Activated CD4-positive, alpha-beta T cell treated with anti-CD3 and anti-CD28 coated beads, Interleukin-2, amount 10 ng/mL, durations not matched to agents 24 days and 14 days (primary cell): ENCODE data around the gene ADRB2. TPM values are rescaled to one million over a fixed set of nuclear protein-coding genes. Genes with fewer than 3 reads are reported as not detected.

Experiments
- DNase-seq: peaks from one replicate; pipeline ENCODE4 v3.0.0; 2022
- H3K27ac Mint-ChIP-seq: one replicate; pipeline ENCODE4 v1.8.0; 2022; ENCODE audit warnings: mild to moderate bottlenecking, mixed read lengths
- H3K27me3 Mint-ChIP-seq: one replicate; pipeline ENCODE4 v1.8.0; 2022; ENCODE audit warnings: mixed read lengths
- H3K36me3 Mint-ChIP-seq: one replicate; pipeline ENCODE4 v1.8.0; 2022; ENCODE audit warnings: low read depth, mild to moderate bottlenecking, mixed read lengths
- H3K4me1 Mint-ChIP-seq: one replicate; pipeline ENCODE4 v1.8.0; 2021; ENCODE audit warnings: mixed read lengths
- H3K4me3 Mint-ChIP-seq: one replicate; pipeline ENCODE4 v1.8.0; 2022; ENCODE audit warnings: mild to moderate bottlenecking, moderate library complexity, mixed read lengths
- H3K9me3 Mint-ChIP-seq: one replicate; pipeline ENCODE4 v1.8.0; 2021; ENCODE audit warnings: mixed read lengths
- intact Hi-C: fragments of 100-400 bp; cut with micrococcal nuclease; formaldehyde crosslinking; loops from one replicate; pipeline ENCODE4 v1.15.1; 2023
- total RNA-seq: library from RNA; stranded (reverse); gene quantifications from 2 replicates; pipeline ENCODE4 v1.2.3, GENCODE V29; 2022

Gene ADRB2
- total RNA-seq, 1 donor from 2014 or later: 0.37 TPM

DNA sequence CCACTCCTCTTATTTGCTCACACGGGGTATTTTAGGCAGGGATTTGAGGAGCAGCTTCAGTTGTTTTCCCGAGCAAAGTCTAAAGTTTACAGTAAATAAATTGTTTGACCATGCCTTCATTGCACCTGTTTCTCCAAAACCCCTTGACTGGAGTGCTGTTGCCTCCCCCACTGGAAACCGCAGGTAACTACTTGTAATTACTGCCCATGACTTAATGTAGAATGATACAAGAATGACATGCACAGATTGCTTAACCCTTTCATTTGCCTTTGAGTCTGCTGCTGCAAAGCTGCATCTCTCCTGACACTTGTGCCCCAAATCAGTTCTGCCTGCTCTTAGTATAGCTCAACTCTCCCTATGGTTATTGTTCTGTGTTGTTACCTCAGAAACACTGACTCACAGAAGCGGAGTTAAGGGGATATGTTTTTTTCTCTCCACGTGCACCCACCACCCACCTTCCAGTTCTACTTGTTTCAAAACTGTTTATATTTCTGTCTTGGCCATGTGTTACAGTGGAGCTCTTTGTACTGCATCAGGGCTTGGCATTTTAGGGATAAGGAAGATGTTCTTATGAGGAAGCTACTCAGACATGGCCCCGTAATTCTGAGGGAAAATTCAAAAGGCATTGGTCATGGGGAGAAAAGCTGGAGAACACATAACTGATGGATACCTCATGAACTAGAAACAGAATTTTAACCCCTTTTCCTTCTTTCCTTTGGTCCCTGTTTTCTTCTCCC lies 2.3 kb downstream of the ADRB2 start:
- intact Hi-C loops: loop anchor here (10.0 kb wide), 2 partner anchors 84 to 206 kb away; no protein-coding TSS in a partner anchor

DNA sequence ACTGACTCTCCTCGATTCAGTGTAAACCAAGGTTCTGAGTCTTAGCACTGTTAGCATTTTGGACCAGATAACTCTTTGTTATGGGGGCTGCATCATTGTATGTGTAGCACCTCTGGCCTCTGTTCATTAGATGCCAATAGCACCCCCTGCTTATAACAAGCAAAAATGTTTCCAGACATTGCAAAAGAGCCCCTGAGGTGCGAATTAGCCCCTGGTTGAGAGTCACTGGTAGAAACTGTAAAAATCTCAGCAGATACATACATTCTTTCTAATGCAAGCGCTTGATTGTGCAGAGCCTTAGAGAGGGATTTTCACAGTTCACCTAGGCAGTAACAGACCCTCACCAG lies 2.8 kb downstream of the ADRB2 start:
- Mint-ChIP-seq H3K4me1 (peaks cover 13% of the 10 kb centered on the region), H3K27me3 (peaks cover 61% of the 10 kb centered on the region), H3K4me3 (no peak overlapping the region)

More for the DNA sequence above, 2.3 kb downstream of the ADRB2 start:
- H3K36me3 Mint-ChIP-seq: no peaks in the 10 kb centered on the region
- peaks cover 62% of the 10 kb centered on the region for H3K27me3 Mint-ChIP-seq
- peaks cover 13% of the 10 kb centered on the region for H3K4me1 Mint-ChIP-seq
- H3K4me3 Mint-ChIP-seq: no peak overlapping the region
- DNase-seq: no peak
- H3K9me3 Mint-ChIP-seq: no peaks in the 10 kb centered on the region
- H3K27ac Mint-ChIP-seq: no peak overlapping the region

DNA sequence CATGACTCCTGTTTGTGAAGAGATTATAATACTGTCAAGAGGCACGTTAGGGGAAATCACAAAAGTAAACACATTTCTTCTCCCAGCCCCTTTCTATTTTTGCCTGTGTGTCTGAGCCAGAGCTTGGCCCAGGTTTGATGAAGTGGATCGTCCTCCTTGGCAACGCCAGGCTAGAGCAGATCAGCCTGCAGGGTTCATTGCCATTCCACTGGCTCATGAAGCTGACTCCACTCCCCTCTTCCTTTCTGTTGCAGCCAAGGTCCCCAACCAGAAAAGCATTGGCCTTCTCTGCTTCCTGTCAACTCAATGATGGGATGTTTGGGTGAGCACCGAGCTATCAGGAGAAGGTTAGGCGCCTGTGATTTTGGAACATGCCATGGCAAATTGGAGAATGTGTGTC lies 3.3 kb downstream of the ADRB2 start:
- Mint-ChIP-seq H3K36me3 (no peaks in the 10 kb centered on the region), H3K4me3 (no peak overlapping the region), H3K27ac (no peak overlapping the region), H3K4me1 (peaks cover 13% of the 10 kb centered on the region), H3K27me3 (peaks cover 57% of the 10 kb centered on the region), H3K9me3 (no peaks in the 10 kb centered on the region)
- intact Hi-C loops: loop anchor here (2.0 to 10.0 kb wide), 3 partner anchors 15 to 205 kb away; no protein-coding TSS in a partner anchor
- no peak for DNase-seq

More for the DNA sequence above, 2.8 kb downstream of the ADRB2 start:
- no peak for DNase-seq
- intact Hi-C loops: loop anchor here (10.0 kb wide), 2 partner anchors 84 to 206 kb away; no protein-coding TSS in a partner anchor
- H3K36me3 Mint-ChIP-seq: no peaks in the 10 kb centered on the region
- no peaks in the 10 kb centered on the region for H3K9me3 Mint-ChIP-seq
- no peak overlapping the region for H3K27ac Mint-ChIP-seq

DNA sequence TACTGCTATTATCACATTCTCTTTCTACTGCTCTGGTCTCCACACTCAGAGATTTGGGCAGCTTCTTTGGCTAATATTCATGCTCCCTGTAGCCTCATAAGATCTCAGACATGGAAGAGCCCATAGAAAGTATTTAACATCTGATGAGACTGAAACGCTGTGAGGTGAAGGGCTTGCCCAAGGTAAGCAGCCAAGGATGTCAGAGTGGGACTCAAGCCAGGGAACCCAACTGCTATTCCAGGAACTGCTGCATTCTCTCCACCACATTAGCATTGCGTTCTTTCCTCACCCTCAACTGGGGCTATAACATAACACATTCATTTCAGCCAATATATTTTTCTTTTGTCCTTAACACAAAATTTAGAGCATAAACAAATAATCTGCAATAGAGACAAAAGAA lies 3.8 kb downstream of the ADRB2 start:
- Mint-ChIP-seq H3K9me3 (no peaks in the 10 kb centered on the region), H3K27me3 (peaks cover 52% of the 10 kb centered on the region), H3K27ac (no peak overlapping the region), H3K4me1 (peaks cover 13% of the 10 kb centered on the region), H3K36me3 (no peaks in the 10 kb centered on the region), H3K4me3 (no peak overlapping the region)
- intact Hi-C loops: loop anchor here (2.0 kb wide), 1 partner anchor 15 kb away; no protein-coding TSS in a partner anchor
- no peak for DNase-seq

DNA sequence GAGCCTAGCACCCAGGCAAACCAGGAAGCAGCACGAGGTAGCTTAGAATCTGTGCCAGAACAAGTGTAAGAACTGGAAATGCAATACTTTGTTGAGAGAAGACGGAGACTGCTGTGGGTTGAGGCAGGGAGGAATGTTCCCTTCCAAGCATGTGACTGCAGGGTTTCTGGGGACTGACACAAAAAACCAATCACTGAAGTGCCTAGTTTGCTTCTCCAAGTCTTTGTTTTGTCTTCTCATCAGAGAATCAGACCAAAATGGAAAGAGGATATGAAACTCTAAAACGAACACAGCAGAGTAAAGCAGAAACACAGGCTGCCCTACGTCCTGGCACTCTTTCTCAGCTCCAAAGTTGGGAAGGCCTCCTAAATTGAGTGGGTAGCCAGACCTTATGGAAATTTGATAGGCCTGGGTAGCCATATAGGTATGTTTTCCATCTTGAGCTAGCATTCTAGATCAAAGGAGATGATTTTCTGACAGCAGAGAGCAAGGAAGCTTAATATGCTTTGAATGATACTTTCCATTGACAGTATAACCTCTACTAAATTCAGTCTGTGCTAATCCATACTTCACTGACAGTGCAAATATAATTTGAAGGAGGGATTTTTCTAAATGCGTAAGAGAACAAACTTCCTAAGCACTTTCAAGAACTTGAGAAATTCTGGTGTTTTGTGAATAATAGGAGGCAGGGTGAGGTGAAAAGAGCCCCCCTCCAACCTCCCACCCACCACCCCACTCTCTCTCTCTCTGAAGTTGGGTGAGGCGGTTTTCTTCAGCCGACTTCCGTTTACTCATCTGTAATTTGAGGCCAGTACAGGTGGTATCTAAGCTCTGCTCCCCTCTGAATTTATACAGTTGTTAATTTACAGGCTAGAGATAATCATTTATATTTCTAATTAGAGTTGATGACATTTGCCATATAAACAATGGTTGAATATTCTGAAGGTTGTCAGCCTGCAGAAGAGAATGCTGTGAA lies 5.5 kb downstream of the ADRB2 start:
- Mint-ChIP-seq H3K4me3 (no peak overlapping the region), H3K27me3 (peaks cover 45% of the 10 kb centered on the region), H3K4me1 (peaks cover 5% of the 10 kb centered on the region), H3K27ac (no peak overlapping the region), H3K36me3 (no peaks in the 10 kb centered on the region), H3K9me3 (no peaks in the 10 kb centered on the region)
- DNase-seq: no peak
- intact Hi-C loops: loop anchor here (2.0 kb wide), 1 partner anchor 13 kb away; no protein-coding TSS in a partner anchor

DNA sequence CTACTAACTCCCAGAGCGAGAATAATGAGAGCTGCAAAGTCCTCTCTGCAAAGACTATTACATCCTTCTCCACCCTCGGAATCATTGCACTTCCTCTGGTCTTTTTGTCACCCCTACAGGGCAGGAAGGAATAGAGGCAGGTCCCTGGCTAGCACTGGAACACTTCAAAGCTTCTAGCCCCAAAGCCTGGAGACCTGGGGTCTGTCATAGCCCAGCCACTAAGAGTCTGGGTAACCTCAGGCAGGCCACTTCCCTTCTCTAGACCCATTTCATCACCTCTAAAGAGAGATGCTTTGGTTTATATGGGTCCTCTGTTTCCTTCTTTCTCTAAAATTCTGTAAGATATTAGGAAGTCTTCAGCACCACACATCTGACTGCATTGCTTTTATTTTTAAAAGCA lies 6.7 kb downstream of the ADRB2 start:
- no peak for DNase-seq
- no peaks in the 10 kb centered on the region for H3K9me3 Mint-ChIP-seq
- no peaks in the 10 kb centered on the region for H3K36me3 Mint-ChIP-seq
- peaks cover 39% of the 10 kb centered on the region for H3K27me3 Mint-ChIP-seq
- no peak overlapping the region for H3K27ac Mint-ChIP-seq
- peaks cover 5% of the 10 kb centered on the region for H3K4me1 Mint-ChIP-seq
- H3K4me3 Mint-ChIP-seq: no peak overlapping the region
- intact Hi-C loops: no loop called here

DNA sequence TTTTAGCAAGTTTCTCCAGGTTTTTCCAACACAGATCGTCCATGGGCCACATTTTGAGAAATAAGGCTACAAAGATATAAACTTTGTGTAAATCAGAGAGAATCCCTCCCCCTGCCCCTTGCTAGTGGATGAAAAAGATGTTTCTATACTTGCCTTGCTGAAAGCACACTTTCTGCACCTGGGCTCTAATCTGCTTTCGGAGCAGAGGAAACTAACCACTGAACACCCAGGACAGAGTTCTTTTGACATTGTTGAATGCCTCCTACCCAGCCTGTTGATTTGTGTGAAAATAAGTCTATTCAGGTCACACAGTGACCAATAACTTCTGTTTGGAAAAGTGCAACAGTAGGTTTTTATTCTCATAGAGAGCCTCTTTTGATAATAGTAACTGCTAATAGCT lies 7.5 kb downstream of the ADRB2 start:
- Mint-ChIP-seq H3K36me3 (no peaks in the 10 kb centered on the region), H3K4me3 (no peak overlapping the region), H3K27me3 (peaks cover 31% of the 10 kb centered on the region), H3K9me3 (no peaks in the 10 kb centered on the region), H3K4me1 (peaks cover 2% of the 10 kb centered on the region), H3K27ac (no peak overlapping the region)
- DNase-seq: no peak
- intact Hi-C loops: no loop called here

DNA sequence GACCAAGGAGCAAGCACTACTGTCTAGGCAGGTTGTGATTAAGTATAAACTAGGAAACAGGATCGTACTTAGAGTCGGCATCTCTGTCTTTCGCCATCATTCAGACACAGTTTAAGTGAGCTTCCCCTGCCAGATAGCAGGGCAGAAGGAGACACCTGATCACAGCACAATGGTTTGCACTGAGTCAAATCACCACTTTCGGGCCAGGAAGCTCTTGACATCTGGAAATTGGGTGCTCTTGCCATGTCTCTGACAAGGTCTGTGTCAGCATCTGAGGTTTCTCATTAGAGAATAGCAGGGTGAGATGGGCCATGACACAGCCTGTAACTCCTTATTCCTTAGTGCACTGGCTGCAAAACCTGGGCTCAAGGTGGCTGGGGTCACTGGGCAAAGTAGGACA lies 8.3 kb downstream of the ADRB2 start:
- Mint-ChIP-seq H3K9me3 (no peaks in the 10 kb centered on the region), H3K36me3 (no peaks in the 10 kb centered on the region), H3K4me1 (peaks cover 2% of the 10 kb centered on the region), H3K27ac (no peak overlapping the region), H3K4me3 (no peak overlapping the region), H3K27me3 (peaks cover 30% of the 10 kb centered on the region)
- intact Hi-C loops: no loop called here
- no peak for DNase-seq

DNA sequence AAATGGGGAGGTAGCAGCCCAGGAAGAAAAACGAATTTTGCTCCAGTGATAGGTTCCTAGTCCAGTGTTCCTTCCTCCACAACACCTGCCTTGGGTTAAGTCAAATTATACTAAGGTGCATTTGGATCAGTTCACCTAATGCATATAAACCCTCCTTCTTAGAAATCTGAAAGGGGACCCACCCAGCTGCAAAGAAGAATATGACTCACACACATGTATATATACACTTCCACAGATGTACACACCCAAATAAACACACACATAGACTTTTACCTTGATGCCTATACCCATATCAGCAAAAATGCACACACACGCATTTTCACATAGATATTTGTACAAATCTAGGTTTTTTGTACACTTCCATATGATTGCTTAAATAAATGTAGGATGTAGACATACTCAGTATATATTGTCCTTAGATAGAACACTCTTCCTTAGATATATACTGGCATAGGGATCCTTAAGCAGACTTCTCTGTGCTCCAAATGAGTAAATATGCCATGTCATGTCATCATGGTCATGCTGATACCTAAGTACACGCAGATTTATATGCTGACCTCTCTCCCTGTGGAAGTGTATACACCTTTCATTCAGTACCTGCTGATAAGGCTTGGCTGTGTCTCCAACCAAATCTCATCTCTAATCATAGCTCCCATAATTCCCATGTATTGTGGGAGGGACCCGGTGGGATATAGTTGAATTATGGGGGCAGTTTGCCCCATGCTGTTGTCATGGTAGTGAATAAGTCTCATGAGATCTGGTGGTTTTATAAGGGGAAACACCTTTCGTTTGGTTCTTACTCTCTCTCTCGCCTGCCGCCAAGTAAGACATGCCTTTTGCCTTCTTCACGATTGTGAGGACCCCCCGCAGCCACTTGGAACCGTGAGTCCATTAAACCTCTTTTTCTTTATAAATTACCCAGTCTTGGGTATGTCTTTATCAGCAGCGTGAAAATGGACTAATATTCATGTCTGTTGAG lies 10.2 kb downstream of the ADRB2 start:
- no peak for DNase-seq
- Mint-ChIP-seq H3K27me3 (peaks cover 21% of the 10 kb centered on the region), H3K4me1 (peaks cover 2% of the 10 kb centered on the region), H3K4me3 (no peak overlapping the region), H3K9me3 (no peaks in the 10 kb centered on the region), H3K36me3 (no peaks in the 10 kb centered on the region), H3K27ac (no peak overlapping the region)
- intact Hi-C loops: no loop called here

DNA sequence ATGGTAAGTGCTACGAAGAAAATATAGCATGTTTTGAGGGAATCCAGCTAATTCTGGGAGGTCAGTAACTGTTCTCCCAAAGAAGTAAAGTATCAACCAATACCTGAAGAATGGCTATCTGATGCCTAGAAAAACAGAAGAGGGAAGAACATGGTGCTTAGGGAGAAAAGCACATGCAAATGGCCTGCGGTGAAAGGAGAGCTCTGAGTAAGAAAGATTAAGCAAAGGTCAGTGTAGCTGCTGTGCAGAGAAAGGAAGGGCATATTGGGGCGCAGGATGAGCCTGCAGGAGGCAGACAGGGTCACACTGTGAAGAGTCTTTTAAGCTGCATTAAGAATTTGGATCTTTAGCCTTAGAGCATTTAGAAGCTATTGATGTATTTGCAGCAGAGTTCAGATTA lies 11.0 kb downstream of the ADRB2 start:
- Mint-ChIP-seq H3K36me3 (no peaks in the 10 kb centered on the region), H3K27me3 (peaks cover 18% of the 10 kb centered on the region), H3K4me1 (peaks cover 2% of the 10 kb centered on the region), H3K27ac (no peak overlapping the region), H3K4me3 (no peak overlapping the region), H3K9me3 (no peaks in the 10 kb centered on the region)
- intact Hi-C loops: no loop called here
- DNase-seq: no peak

DNA sequence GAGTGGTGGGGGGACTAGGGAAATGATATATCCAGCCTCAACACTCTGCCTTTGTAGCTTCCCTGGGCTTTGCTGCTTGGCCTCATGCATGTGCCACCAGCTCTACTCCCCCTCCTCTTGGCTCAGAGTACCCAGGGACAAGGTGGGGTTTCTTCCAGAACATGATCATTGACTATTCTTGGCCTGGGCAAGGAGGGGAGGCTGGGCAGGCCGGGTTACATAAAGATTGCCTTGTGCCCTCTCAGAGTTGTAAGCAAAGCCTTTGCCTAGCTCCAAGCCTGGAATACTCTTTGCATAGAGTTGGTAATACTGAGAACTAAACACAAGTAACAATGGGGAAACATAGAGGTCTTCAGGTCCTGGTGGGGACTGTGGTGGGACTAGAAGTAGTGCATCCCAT lies 11.9 kb downstream of the ADRB2 start:
- H3K36me3 Mint-ChIP-seq: no peaks in the 10 kb centered on the region
- peaks cover 18% of the 10 kb centered on the region for H3K27me3 Mint-ChIP-seq

DNA sequence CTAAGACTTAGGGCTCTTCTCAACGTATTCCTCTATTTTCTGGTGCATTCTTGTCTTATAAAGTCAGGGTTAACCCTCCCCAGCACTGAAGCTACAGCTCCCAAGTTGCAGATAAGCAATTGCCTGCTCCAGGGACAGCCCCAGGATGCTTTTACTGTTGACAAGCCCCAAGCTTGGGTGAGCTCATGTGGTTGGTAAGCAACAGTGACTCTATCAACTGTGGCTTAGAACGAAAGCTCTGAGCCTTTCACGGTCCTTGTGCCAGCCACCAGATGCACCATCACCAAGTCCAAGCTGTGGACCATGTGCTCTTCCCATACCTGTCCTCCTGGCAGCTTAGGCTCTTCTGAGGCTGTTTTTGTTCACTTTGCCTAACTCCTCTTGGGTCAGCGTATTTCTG lies 13.5 kb downstream of the ADRB2 start:
- Mint-ChIP-seq H3K4me3 (no peak overlapping the region), H3K4me1 (peaks cover 3% of the 10 kb centered on the region), H3K36me3 (no peaks in the 10 kb centered on the region), H3K9me3 (no peaks in the 10 kb centered on the region), H3K27me3 (peaks cover 17% of the 10 kb centered on the region), H3K27ac (no peak overlapping the region)
- no peak for DNase-seq
- intact Hi-C loops: no loop called here

More for the DNA sequence above, 11.9 kb downstream of the ADRB2 start:
- Mint-ChIP-seq H3K27ac (no peak overlapping the region), H3K9me3 (no peaks in the 10 kb centered on the region), H3K4me1 (no peaks in the 10 kb centered on the region), H3K4me3 (no peak overlapping the region)
- intact Hi-C loops: no loop called here
- no peak for DNase-seq

DNA sequence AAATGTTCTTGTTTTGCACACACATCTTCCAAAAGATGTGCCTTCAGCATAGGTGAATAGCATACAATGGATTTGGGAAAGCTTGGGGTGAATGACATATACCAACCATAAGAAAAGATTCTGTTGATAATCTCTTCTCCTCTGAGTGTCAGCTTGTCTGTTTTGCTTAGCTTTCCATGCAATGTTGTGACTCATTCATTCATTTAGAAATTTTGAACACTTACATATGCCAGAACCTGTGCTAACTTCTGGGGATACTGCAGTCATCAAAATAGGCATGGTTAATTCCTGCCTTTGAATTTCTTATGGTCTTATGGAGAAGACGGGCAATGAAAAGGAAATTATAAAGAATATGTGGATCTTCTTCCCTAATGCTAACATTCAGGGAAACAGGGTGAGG lies 14.1 kb downstream of the ADRB2 start:
- DNase-seq: no peak
- intact Hi-C loops: no loop called here
- peaks cover 18% of the 10 kb centered on the region for H3K27me3 Mint-ChIP-seq
- H3K9me3 Mint-ChIP-seq: no peaks in the 10 kb centered on the region
- H3K36me3 Mint-ChIP-seq: no peaks in the 10 kb centered on the region
- H3K4me1 Mint-ChIP-seq: peaks cover 3% of the 10 kb centered on the region
- H3K27ac Mint-ChIP-seq: no peak overlapping the region
- no peak overlapping the region for H3K4me3 Mint-ChIP-seq
